HG02943 (cell line): Measurements from ENCODE around the gene F7.
"Not testable (repeated sequence)": the region's sequence is repeated elsewhere in the genome, so short reads cannot be mapped to it uniquely, and the experiment has no call there.

Source experiments
- ATAC-seq: cut with Tn5 transposase; IDR thresholded peaks from one replicate; pipeline ENCODE4 v1.9.1; 2021; ENCODE audit warnings: mild to moderate bottlenecking, low read depth, moderate library complexity; ENCODE audit not compliant: unreplicated experiment

F7 gene

DNA sequence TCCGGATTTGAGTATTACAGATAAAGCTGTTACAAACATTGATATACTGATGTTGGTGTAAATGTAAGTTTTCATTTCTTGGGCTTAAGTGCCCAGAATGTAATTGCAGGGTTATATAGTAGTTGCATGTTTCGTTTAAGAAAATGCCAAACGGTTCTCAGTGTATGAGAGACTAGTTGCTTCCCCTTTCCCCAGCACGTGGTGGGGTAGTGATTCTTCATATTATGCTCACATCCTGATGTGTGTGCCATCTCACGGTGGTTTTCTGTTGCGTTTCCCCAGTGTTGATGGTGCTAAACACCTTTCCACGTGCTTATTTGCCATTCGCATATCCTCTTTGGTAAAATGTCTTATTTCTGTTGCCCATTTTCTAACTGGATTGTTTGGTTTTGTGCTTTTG lies 34.7 kb upstream of the F7 start:
- ATAC-seq: no peak

DNA sequence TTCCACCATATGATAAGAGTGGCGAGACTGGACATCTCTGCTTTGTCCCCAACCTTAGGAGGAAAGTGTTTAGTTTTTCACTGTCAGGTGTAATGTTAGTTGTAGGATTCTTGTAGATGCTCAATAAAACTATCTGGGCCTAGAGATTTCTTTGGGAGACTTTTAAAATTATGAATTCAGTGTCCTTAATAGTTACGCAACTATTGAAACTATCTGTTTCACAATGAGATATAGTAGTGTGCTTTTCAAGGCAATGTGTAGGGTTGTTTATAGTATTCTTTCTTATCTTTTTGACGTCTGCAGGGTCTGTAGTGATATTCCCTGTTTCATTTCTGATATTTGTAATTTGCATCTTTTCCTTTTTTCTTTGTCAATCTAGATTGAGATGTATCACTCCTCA lies 33.2 kb upstream of the F7 start:
- ATAC-seq: no peak

DNA sequence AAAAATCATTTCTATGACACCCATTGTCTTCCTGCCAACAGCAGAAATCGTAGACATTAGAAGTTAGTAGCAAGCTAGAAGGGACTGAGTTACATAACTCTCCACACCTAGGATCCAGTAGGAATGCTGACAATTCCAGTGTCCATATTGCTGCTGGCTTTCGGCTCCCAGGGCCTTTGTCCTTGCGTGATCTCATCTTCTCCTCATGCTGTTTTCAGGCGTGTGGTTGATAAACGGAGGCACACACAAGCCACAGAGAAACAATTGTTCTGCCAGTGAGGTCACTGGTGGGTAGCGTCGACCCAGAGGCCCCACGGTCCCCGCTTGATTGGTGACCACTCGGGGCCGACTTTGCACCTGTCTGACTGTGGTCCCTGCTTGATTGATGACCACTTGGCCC lies 31.6 kb upstream of the F7 start:
- no peak for ATAC-seq

DNA sequence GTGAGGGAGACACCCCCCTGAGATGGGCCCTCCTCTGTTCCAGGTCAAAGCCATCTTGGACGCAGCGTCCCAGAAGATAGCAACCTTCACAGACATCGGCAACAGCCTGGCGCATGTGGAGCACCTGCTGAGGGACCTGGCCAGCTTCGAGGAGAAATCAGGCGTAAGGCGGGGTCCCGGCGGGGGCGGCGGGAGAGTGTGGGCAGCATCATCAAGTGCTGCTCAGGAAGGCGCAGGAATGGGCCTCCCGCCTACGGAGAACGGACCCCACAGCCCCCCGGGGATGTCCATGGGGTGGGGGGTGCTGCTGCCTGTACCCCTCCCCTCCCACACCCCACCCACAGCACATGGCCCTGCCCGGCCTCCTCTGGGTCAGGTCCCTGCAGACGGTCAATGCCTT lies 31.2 kb upstream of the F7 start:
- no peak for ATAC-seq

DNA sequence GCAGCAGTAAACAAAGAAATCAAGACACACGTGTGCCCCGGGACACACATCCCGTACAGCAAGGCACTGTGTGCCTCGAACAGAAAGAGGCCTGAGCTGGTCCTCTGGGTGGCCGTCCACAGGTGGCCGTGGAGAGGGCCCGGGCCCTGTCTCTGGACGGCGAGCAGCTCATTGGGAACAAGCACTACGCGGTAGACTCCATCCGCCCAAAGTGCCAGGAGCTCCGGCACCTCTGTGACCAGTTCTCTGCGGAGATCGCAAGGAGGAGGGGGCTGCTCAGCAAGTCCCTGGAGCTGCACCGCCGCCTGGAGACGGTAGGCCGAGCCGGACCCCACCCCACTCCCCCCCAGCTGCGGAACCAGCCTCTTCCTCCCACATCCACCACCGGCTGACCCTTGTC lies 30.7 kb upstream of the F7 start:
- ATAC-seq: no peak

DNA sequence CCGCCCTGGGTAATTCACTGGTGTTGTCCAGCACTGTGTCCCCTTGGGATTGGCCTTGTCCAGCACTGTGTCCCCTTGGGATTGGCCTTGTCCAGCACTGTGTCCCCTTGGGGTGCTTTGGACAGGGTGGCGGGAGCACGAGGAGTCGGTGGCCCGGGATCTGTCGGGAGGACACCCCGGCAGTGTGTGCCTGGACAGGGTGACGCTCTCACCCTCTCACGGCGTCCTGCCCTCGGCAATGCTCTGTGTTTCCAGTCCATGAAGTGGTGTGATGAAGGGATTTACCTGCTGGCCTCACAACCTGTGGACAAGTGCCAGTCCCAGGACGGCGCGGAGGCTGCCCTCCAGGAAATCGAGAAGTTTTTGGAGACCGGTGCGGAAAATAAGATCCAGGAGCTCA lies 29.9 kb upstream of the F7 start:
- ATAC-seq: no peak

DNA sequence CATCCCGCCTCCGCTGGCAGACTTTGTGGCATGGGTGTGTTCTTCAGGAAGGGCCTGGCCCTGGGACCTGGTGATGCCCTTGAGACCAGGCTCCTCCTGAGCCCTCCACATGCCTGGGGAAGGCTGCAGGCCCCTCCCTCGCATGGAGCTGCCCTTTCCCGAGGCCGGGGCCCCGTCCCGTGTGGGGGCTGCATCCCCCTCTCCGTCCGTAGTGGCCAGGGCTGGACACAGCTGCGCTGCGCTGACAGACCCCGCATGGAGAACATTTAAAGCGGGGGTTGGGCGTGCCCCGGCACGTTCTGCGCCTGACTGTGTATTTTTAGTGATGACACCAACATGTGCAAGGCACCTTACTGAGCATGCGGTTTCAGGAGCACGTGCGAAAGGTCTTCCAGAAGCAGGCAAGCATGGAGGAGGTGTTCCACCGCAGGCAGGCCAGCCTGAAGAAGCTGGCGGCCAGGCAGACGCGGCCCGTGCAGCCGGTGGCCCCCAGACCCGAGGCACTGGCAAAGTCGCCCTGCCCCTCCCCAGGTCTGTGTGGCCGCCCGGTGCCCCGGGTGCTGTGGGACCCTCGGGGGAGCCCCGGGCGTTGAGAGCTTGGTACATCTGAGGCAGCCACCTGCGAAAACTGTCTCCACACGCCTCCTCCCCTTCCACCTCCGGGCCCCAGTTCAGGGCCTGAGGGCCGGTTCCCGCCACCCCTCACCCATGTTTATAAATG lies 28.8 kb upstream of the F7 start:
- ATAC-seq: no peak

DNA sequence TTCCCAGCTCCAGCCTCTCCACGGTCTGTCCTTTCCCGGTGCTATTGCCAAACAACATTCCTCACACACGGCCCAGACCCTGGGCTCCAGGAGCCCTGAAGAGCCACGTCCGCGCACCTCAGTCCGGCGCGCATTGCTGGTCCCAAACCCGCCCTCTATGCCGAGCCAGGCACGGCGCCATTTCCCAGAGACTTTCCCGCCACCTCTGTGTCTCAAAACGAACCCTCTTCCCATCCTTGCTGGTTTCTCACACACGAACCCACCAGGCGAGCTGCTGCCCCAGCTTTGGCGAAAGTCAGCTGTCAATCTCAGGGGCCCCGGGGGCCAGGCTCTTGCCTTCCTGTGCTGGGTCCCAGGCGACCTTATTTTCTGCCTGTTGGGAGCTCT lies 28.0 kb upstream of the F7 start:
- no peak for ATAC-seq

DNA sequence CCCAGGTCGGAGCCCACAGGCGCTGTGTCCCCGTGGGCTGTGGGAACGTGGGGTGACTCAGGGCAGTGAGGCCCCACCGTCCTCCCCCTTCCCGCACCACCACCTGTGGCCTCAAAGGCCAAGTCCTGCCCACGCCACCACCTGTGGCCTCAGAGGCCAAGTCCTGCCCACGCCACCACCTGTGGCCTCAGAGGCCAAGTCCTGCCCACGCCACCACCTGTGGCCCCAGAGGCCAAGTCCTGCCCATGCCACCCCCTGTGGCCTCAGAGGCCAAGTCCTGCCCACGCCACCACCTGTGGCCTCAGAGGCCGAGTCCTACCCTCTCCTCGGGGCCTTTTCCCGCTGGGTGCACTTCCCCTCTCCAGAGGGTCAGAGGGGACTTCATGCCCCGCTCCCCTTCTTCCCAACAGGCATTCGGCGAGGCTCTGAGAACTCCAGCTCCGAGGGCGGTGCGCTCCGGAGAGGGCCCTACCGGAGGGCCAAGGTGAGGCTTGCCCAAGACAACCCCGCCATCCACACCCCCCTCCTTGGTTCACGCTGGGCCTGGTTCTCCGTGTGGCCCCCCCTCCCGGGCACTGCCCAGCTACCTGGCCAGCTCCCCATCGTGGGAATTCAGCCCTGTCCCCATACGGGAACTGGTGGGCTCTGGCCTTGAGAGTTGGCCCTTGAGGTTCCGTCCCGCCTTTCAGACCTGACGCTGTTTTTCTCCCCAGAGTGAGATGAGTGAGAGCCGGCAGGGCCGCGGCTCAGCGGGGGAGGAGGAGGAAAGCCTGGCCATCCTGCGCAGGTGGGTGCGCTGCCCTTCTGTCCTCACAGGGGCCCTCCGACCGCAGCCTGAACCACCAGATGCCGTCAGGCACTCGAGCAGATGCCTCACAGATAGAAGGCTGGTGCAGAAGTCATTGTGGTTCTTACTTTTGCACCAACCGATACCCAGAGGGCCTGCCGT lies 27.4 kb upstream of the F7 start:
- ATAC-seq: no peak

DNA sequence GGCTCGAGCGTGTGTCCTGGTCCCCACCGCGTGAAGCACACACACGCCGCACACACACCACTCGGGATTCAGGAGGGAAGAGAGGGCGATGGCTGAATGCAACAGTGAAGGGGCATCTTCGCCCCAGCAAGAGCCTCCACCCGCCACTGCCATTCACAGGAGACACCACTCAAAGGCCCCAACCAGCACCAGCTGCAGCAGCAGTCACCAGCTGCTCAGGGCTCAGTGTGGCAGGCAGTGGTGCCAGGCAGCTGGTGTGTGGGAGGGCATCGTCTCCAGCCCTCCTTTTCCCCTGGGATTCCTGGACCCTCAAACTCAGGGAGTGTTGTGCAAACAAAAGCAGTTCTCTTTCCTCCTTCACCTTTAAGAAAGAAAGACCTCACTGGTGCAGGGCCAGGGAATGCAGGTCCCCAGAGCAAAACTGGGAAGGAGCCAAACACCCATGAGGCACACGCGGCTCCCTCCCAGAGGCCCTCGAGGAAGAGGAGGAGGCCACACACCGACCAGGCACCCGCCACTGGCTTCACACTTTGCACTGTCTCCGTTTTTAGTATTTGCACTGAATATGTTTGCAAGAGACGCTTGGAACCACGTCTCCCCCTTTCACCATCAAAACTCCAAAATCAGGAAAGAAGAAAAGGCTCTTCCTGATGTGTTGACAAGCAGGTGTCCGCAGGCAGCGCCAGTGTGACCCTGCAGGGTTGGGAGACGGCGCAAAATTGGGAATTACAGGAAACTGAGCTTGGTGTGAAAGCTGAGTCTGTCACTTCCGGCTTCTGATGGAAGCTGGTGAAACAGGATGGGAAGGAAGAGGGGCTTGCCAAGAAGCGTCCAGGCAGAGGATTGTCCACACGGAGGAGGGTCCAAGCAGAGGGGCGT lies 26.4 kb upstream of the F7 start:
- ATAC-seq: no peak

DNA sequence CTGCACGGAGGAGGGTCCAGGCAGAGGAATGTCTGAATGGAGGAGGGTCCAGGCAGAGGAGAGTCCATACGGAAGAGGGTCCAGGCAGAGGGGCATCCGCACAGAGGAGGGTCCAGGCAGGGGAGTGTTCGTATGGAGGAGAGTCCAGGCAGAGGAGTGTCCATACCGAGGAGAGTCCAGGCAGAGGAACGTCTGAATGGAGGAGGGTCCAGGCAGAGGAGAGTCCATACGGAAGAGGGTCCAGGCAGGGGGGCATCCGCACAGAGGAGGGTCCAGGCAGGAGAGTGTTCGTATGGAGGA lies 25.9 kb upstream of the F7 start:
- not testable (repeated sequence) for ATAC-seq

DNA sequence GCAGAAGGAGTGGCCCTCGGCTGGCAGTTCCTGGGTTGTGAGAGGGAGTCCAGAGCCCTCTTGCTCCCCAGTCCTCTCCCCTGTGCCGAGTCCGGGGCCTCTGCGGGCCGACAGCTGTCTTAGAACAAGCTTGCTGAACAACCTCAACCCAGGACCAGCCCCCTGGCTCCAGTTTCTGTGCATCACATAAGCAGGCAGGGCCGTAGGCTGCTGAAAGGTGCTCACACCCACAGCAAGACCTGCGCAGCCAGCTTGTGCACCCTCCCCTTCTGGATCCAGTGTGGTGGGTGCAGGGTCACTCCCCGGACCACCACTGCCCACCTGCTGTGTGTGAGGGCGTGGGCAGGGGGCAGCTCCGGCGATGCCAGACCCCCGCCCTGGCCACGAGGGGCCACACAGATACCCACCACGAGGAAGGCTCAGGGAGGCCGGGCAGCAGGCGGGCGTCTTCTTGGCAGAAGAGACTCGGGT lies 25.2 kb upstream of the F7 start:
- ATAC-seq: no peak

DNA sequence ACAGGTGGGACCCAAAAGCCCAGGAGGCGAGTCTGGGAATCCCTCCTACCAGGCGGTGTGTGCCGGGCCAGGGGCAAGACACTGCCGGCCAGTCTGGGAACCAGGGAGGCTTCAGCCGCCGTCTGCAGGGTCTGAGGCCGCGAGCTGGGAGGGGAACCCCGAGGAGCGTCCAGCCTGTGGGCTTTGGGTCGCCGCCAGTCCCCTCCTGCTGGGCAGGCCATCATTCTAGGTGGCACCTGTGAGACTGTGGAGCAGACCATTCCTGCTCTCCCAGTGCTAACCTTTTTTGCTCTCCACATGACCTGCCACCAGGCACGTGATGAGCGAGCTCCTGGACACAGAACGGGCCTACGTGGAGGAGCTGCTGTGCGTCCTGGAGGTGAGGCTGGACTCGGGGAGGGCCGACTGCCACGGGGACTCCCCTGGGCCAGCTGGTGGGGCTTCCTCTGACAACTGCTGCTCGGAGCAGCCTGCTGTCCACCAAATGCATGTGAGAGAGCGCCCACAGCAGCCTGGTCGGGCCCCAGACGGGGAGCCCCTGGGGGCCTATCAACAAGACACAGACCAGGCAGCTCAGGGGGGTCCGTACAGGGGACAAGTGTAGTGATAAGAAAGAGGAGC lies 24.6 kb upstream of the F7 start:
- ATAC-seq: no peak

DNA sequence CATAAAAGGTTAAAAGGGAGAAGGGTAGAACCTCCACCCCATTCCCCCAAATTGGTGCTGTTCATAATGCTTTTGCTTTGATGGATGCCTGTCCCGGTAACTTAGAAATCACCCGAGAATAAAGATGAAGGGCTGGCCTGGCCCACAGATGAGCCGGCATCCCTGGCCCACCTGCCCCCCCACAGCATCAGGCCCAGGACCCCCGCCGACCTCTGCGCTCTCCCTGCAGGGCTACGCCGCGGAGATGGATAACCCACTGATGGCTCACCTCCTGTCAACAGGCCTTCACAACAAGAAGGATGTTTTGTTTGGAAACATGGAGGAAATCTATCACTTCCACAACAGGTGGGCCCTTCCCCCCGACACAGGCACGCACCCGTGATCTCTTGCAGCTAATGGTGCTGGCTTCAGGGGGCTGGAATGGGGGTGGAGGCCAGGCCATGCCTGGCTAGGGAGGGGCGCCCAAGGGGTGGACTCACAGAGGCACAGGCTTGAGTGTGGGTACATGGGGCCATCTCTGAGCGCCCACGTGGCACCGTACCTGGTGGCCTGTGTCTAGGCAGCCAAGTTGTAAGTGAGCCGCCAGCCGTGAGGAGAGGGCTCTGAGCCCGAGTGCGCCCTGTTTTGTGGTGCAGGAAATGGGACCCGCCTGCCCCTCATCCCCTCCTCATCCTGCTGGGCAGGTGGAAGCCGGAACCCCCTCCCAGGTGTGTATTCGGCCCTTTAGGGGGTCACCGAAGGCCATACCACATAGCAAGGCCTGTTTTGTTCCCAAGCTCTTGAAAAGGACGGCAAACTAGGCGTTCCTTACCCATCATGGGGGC lies 23.2 kb upstream of the F7 start:
- ATAC-seq: no peak

DNA sequence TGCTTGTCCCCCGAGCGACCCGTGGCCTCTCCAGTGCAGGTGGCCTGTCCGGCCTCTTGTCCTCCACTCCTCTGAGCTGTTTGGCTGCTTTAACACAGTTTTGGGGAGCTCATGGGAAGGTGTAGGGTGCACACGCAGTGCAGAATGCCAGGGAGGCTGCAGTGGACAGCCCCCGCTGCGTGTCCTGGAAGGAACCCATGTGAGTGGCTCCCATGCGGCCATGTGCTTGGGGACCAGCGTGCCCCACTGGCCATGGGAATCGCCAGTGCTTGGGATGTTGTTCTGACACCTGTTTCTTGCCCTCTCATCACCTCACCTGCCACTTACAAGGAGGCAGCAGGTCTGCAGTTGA lies 22.6 kb upstream of the F7 start:
- no peak for ATAC-seq

DNA sequence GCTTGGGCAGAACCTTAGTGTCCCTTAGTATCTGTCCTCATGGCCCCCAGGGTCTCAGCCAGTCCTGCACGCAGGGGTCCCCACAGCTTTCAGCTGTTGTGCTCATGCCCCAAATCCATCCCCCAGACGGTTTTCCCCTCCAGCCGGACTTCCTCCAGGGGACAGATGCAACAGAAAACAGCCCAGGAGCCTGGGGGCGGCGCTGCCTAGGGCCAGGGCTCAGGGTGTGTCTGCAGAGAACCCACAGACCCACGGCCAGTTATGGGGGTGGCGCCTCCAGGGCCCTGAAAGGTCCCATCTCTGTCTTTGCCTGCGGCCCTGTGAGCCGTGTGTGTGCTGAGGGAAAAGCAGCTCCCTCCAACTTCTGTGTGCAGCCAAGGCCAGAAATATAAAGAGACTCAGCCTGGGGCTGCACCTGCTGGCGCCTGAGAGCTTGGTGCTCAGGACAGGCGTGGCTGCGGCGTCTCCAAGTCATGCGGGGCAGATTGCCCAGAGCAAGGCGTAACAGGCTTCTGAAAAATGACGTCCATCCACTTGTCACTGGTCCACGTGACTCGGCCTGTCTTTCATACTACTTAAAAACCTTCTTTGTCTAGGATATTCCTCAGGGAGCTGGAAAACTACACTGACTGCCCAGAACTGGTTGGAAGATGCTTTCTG lies 22.1 kb upstream of the F7 start:
- no peak for ATAC-seq

DNA sequence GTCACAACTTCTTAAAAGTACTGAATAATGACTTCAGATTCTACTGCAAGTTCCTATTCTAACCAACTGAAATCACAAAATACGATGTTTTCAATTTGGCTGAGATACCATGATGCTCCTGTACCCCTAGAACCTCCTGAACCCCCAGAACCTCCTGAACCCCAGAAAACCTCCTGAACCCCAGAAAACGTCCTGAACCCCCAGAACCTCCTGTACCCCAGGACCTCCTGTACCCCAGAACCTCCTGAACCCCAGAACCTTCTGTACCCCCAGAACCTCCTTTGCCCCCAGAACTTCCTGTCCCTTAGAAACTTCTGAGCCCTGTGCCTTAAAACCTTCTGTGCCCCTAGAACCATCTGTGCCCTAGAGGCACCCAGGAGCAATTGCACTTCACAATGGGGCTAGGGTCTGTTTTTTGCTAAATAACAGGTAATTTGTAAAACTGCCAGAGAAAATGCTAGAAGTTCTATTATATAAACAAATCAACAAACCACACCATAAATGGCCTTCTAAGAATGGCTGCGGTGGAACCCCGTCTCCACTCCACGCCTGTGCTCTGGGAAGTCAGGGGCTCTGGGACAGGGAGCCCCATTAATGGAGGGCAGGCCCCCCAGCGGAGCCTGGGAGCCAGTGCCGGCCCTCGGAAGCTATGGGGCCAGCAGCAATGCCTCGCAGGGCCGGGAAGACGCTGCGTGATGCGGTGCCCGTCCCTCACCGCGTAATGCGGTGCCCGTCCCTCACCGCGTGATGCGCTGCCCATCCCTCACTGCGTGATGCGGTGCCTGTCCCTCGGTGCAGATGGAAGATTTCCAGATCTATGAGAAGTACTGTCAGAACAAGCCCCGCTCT lies 21.3 kb upstream of the F7 start:
- ATAC-seq: no peak

DNA sequence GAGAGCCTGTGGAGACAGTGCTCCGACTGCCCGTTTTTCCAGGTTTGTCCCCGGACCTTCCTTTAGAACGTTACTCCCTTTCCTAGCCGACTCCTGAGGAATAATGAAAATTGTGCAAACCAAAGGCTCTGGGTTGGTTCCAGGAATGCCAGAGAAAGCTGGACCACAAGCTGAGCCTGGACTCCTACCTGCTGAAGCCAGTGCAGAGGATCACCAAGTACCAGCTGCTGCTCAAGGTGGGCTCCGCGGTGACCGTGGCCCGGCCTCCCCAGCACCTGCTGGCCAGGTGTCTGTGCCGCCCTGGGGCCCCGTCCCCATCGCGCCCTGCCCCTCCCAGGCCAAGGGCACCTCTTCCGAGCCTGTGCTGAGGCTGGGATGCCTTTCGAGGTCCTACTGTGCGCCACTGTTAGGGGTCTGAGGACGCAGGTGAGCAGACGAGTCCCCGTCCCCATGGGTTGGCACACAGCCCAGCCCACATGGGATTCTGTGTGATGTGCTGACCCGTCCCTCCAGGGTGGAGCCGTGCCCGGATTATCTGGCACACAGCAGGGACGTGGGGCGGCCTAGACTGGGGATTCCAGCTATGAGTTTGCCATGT lies 20.5 kb upstream of the F7 start:
- ATAC-seq: no peak
